ENCODE data around the gene LRRC74A. TPM values are rescaled to one million over a fixed set of nuclear protein-coding genes. Genes with fewer than 3 reads are reported as not detected.

LRRC74A gene
- total and polyA plus RNA-seq, 10 of the 15 experiments (the other 5 are each of a cell fraction or from before 2014, with no cell fraction given), result not detected

- ChIA-PET POLR2A (no interaction called here), RAD21 (ENCODE audit: unreplicated experiment) (no interaction called here), CTCF (interaction anchor here (1.3 kb wide), 1 partner anchor 24 kb away, joined by 3 read pairs; no protein-coding TSS in a partner anchor), SMC1A (ENCODE audit: uncharacterized antibody, unreplicated experiment) (interaction anchor here (0.7 kb wide), 1 partner anchor 70 kb away, joined by 3 read pairs; no protein-coding TSS in a partner anchor)
- H3K9me3 ChIP-seq (replicated peaks; ENCODE audit: control insufficient read depth, insufficient read depth, low read length), result no peaks in the 10 kb centered on the region
- H3K9ac ChIP-seq (ENCODE audit: control insufficient read depth, insufficient read depth, low read length), result no peak overlapping the region
- H3K36me3 ChIP-seq (ENCODE audit: control insufficient read depth in 2 of 2, insufficient read depth in 2 of 2, low read length in 1 of 2), result no peaks in the 10 kb centered on the region
- no peaks in the 10 kb centered on the region; a peak in 1 of 4 replicates for H3K27me3 ChIP-seq (replicated peaks in 1 of 2; ENCODE audit: control insufficient read depth in 2 of 2, insufficient read depth in 2 of 2, low read length in 1 of 2)
- in situ Hi-C loops (cut with MboI) (no loop called here), intact Hi-C loops (cut with micrococcal nuclease; ENCODE audit: unreplicated experiment) (no loop called here)
- no peaks in the 10 kb centered on the region for H3K79me2 ChIP-seq (ENCODE audit: control insufficient read depth, insufficient read depth, low read length)
- FAIRE-seq (no peak), ATAC-seq (peak; percentile 34; the same call in 2 of the 3 replicates), DNase-seq (ENCODE audit: low read depth, low spot score) (no peak)
- no peak overlapping the region for H3K4me2 ChIP-seq (ENCODE audit: control insufficient read depth, insufficient read depth)
- no peak overlapping the region for H3K27ac ChIP-seq (ENCODE audit: control insufficient read depth, insufficient read depth)
- TF ChIP-seq ASH2L (IDR thresholded peaks at IDR 0.05; ENCODE audit: borderline replicate concordance, low read depth), result no peak
- TF ChIP-seq BCLAF1 (IDR thresholded peaks at IDR 0.05), result no peak
- TF ChIP-seq SUZ12 (IDR thresholded peaks at IDR 0.05; ENCODE audit: unreplicated experiment), result no peak
- TF ChIP-seq BCL3 (IDR thresholded peaks at IDR 0.05; ENCODE audit: borderline replicate concordance, insufficient read depth, low read depth, low read length, poor library complexity, severe bottlenecking), result no peak
- BruUV-seq (replicated peaks), result no TSS peak
- H3K4me3 ChIP-seq, result no peak overlapping the region
- H3K4me1 ChIP-seq (ENCODE audit: control insufficient read depth, insufficient read depth, low read length), result no peaks in the 10 kb centered on the region
- no peak overlapping the region for H2AFZ ChIP-seq (ENCODE audit: control insufficient read depth, low read depth, low read length)
- WGBS (ENCODE audit: insufficient coverage, insufficient replicate concordance, low lambda C conversion rate, missing lambda C conversion rate), result 32% methylated on average over 6 of the region's 6 CpGs
- H4K20me1 ChIP-seq (ENCODE audit: control insufficient read depth, insufficient read depth), result no peaks in the 10 kb centered on the region
These were observed 22.7 kb downstream of the LRRC74A start for GRCh38 chr14:76848879-76849278.
